Lower leg skin (tissue), 4 donors: Measurements from ENCODE around the gene TMED6. TPM values are rescaled to one million over a fixed set of nuclear protein-coding genes. Genes with fewer than 3 reads are reported as not detected.
"Not testable (repeated sequence)": the region's sequence is repeated elsewhere in the genome, so short reads cannot be mapped to it uniquely, and the experiment has no call there.

Experiments
- DNase-seq, 2 donors: peaks; one replicate each; pipeline ENCODE4 v3.0.0-alpha.2; 2019; ENCODE audit warnings: low spot score in 2 of 2
- H3K4me3 ChIP-seq: fragments of 200-600 bp; sonication (generic); 2 replicates; pipeline ENCODE4 v1.5.1; 2017; ENCODE audit warnings: mild to moderate bottlenecking, low read depth; ENCODE audit not compliant: poor library complexity, severe bottlenecking
- POLR2A ChIP-seq, 2 donors: fragments of 450-650 bp; IDR thresholded peaks; one replicate each; pipeline ENCODE4 v1.6.1; 2016 to 2017; ENCODE audit warnings: antibody characterized with exemption in 2 of 2, mild to moderate bottlenecking in 1 of 2, moderate library complexity in 1 of 2
- WGBS, 2 donors: methylation state at CpG; one replicate each; pipeline ENCODE4 v1.1.5; 2018; 5-methylcytosine and 5-hydroxymethylcytosine counted together
- intact Hi-C: fragments of 100-400 bp; cut with DNase I; formaldehyde crosslinking; loops from one replicate; pipeline ENCODE4 v1.15.0; 2023; ENCODE audit warnings: low total_unique reads
- total RNA-seq, 4 donors: library from RNA; depleted of rRNA; stranded (reverse); fragments of >200 nt; gene quantifications; one replicate each; pipeline ENCODE4 v1.1.0, GENCODE V29; 2016
- TF ChIP-seq, protein P1 (sequence below), 3 donors: fragments of 450-650 bp; IDR thresholded peaks; one replicate each; pipeline ENCODE4 v1.5.1; 2016; ENCODE audit warnings: antibody characterized with exemption in 3 of 3, mild to moderate bottlenecking in 3 of 3, moderate library complexity in 2 of 3

Gene TMED6
- total RNA-seq, 4 donors from 2014 or later = not detected

DNA sequence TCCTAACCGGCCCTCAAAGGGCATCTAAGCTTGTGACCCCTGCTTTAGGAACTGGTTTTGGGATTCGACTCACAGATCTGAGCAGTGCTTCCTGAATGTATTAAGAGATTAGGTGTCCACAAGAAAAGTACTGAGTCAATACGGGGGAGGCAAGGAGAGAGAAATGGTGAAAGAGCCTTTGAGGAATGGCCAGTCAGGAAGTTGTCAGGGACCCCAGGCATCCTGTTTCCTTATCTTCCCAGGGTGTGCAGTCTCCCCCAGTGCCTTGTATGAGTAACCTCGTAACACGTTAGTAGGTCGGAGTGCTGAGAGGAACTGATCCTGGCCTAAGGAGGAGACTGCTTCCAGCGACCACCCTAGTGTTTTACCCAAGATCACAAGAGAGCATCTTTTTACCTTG lies 16.4 kb upstream of the TMED6 start:
- intact Hi-C loops = no loop called here
- TF ChIP-seq, protein P1, sequence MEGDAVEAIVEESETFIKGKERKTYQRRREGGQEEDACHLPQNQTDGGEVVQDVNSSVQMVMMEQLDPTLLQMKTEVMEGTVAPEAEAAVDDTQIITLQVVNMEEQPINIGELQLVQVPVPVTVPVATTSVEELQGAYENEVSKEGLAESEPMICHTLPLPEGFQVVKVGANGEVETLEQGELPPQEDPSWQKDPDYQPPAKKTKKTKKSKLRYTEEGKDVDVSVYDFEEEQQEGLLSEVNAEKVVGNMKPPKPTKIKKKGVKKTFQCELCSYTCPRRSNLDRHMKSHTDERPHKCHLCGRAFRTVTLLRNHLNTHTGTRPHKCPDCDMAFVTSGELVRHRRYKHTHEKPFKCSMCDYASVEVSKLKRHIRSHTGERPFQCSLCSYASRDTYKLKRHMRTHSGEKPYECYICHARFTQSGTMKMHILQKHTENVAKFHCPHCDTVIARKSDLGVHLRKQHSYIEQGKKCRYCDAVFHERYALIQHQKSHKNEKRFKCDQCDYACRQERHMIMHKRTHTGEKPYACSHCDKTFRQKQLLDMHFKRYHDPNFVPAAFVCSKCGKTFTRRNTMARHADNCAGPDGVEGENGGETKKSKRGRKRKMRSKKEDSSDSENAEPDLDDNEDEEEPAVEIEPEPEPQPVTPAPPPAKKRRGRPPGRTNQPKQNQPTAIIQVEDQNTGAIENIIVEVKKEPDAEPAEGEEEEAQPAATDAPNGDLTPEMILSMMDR (IDR thresholded peaks at IDR 0.05) = no peak
- no peak for TF ChIP-seq POLR2A (IDR thresholded peaks at IDR 0.05)
- no peak overlapping the region for H3K4me3 ChIP-seq
- DNase-seq = peak in 1 of 2 donors; percentile 4
- WGBS, 2 donors = 86% methylated on average over 7 of the region's 7 CpGs

DNA sequence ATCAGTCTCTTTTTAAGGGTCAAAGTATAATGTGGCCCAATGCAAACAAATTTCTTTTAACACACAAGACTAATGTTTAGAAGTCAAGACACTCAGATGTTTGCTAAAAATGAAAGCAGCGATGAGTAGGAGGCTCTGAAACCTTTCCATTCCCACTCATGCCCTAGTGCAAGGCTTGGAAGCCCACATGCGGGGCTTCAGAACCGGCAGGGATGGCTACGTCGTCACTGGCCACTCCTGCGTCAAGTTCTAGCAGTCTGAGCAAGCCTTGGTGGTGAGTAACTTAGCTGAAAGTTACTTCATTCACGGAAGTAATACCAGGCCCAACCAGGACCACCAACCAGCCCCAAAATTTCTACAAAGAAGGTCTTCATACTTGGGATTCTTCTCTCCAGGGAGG lies 14.8 kb upstream of the TMED6 start:
- intact Hi-C loops = no loop called here
- 85 to 96% methylated on average over 7 of the region's 7 CpGs for WGBS, 2 donors
- no peak for DNase-seq
- TF ChIP-seq POLR2A (IDR thresholded peaks at IDR 0.05) = no peak
- TF ChIP-seq, protein P1 (IDR thresholded peaks at IDR 0.05) = no peak
- no peak overlapping the region for H3K4me3 ChIP-seq

DNA sequence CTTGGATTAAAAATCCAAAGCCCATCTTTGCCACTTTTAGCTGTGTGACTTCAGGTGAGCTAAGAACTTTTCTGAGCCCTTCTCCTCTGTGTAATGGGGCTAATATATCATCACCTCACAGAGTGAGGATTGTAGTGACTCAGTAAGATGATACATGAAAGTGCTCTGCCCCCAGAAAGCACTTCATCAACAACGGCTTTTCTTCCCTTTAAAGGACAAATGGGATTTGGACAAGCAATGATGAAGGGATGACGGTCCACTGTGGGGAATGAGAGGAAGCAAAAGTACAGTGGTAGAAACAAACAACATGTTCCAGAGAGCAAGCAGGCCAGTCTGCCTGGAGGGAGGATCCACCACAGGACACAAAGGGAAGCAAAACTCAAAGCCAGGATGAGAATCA lies 14.3 kb upstream of the TMED6 start:
- TF ChIP-seq POLR2A (IDR thresholded peaks at IDR 0.05) = no peak
- TF ChIP-seq, protein P1 (IDR thresholded peaks at IDR 0.05) = no peak
- DNase-seq = no peak
- no peak overlapping the region for H3K4me3 ChIP-seq
- intact Hi-C loops = no loop called here
- 85 to 86% methylated on average over 2 of the region's 2 CpGs for WGBS, 2 donors

DNA sequence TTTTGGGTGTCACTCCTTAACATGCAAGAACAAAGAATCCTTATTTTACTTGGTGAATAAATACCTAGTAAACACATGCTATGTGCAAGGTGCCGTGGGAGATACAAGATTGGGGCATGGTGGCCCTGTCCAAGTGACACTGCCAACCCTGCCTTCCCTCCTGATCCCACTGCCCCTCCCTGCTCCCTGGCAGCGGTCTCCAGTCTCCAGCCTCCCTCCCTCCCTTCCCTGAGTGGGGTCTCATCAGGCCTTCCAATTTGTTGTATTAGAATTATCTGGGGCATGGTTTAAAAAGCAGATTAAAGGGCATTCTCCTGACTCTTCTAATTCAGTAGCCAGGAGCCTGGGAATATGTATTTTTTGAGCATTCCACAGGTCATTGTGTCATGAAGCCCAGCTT lies 12.5 kb upstream of the TMED6 start:
- TF ChIP-seq, protein P1 (IDR thresholded peaks at IDR 0.05) = no peak
- no peak for TF ChIP-seq POLR2A (IDR thresholded peaks at IDR 0.05)
- no peak for DNase-seq
- 91 to 94% methylated on average over 2 of the region's 2 CpGs for WGBS, 2 donors
- no peak overlapping the region for H3K4me3 ChIP-seq
- intact Hi-C loops = no loop called here

DNA sequence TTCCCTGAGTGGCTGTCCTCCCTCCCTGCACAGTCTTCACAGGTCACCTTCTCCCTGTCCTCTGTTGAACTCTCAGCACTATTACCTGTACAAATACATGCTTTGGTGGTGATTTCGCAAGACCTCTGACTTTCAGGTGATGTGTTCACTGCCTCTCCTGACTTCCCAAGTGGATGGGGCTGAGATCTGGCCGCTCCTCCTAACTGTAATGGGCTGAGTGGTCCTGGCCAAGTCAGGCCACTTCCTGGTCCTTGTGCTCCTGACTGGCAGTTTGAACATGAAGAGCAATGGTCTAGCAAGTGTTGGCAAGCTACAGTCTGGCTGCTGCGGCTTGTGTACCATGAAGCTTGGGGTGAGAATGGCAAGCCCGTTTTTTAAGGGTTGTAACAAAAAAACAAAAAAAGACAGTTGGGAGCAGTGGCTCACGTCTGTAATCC lies 11.7 kb upstream of the TMED6 start:
- 86 to 92% methylated on average over 5 of the region's 5 CpGs for WGBS, 2 donors
- DNase-seq = no peak
- intact Hi-C loops = no loop called here
- TF ChIP-seq, protein P1 (IDR thresholded peaks at IDR 0.05) = no peak
- no peak for TF ChIP-seq POLR2A (IDR thresholded peaks at IDR 0.05)
- H3K4me3 ChIP-seq = no peak overlapping the region

DNA sequence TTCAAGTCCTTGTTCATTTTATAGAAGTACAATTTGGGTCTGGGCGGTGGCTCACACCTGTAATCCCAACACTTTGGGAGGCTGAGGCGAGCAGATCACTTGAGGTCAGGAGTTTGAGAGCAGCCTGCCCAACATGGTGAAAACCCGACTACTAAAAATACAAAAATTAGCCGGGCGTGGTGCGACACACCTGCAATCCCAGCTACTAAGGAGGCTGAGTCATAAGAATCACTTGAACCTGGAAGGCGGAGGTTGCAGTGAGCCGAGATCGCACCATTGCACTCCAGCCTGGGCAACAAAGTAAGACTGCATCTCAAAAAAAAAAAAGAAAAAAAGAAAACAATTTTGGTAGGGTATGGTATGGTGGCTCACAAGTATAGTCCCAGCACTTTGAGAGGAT lies 8.5 kb upstream of the TMED6 start:
- H3K4me3 ChIP-seq, intact Hi-C loops, DNase-seq: not testable (repeated sequence)
- WGBS, 2 donors = 90 to 92% methylated on average over 9 of the region's 9 CpGs
